AG04450 (cell line): ENCODE data around the gene DRAP1. TPM values are rescaled to one million over a fixed set of nuclear protein-coding genes. Genes with fewer than 3 reads are reported as not detected.

Source experiments
- CTCF ChIA-PET: fragments of 300-600, 350-600 bp; formaldehyde crosslinking; extraction: SDS; loops from one replicate; lab custom pipeline; 2022; ENCODE audit warnings: antibody characterized with exemption, inconsistent platforms; lab: Charles Lee
- POLR2A ChIA-PET: fragments of 350-600 bp; formaldehyde crosslinking; extraction: SDS; loops from one replicate; lab custom pipeline; 2021; ENCODE audit warnings: antibody characterized with exemption, inconsistent platforms; lab: Yijun Ruan, JAX
- DNase-seq: peaks from one replicate; pipeline ENCODE4 v3.0.0-alpha.2; 2011; ENCODE audit warnings: low read depth, low spot score
- H3K27ac ChIP-seq: one replicate; pipeline ENCODE4 v1.5.1; 2012; ENCODE audit warnings: low read depth, low read length, control low read depth
- H3K27me3 ChIP-seq: one replicate; pipeline ENCODE4 v1.6.0; 2012; ENCODE audit warnings: low read length; ENCODE audit not compliant: control insufficient read depth, insufficient read depth
- H3K4me3 ChIP-seq: 2 replicates; pipeline ENCODE4 v1.5.1; 2011; ENCODE audit warnings: mild to moderate bottlenecking, low read depth, low read length, control low read depth
- H3K9me3 ChIP-seq: 2 replicates; pipeline ENCODE4 v1.5.1; 2012; ENCODE audit warnings: low read length; ENCODE audit not compliant: control insufficient read depth, insufficient read depth
- CTCF ChIP-seq: IDR thresholded peaks from 2 replicates; pipeline ENCODE4 v1.5.1; 2011; ENCODE audit warnings: low read depth, low read length, control low read depth, inconsistent platforms
- polyA plus RNA-seq: library from polyadenylated mRNA; depleted of rRNA; stranded (reverse); fragments of >200 nt; gene quantifications from 2 replicates; pipeline ENCODE4 v1.2.3, GENCODE V29; 2011; rRNA removed

The DRAP1 gene
- polyA plus RNA-seq, 1 experiment = 130 TPM

GRCh38 chr11:65967329-65967934 is 48.2 kb downstream of the DRAP1 start:
- ChIA-PET POLR2A (no interaction called here), CTCF (interaction anchor here (1.4 to 1.6 kb wide), 3 partner anchors 25 to 83 kb away, joined by 3 to 8 read pairs (median 6); partner anchors contain the start of gene FIBP)
- TF ChIP-seq CTCF = no peak
- Histone ChIP-seq H3K4me3 (no peak overlapping the region), H3K27ac (no peak overlapping the region), H3K27me3 (no peaks in the 10 kb centered on the region), H3K9me3 (no peaks in the 10 kb centered on the region; the same call in 1 of the 2 replicates)
- DNase-seq = no peak

- Histone ChIP-seq H3K27ac (no peak overlapping the region), H3K27me3 (no peaks in the 10 kb centered on the region), H3K4me3 (no peak overlapping the region), H3K9me3 (no peaks in the 10 kb centered on the region; the same call in 1 of the 2 replicates)
- ChIA-PET CTCF (interaction anchor here (0.6 to 1.6 kb wide), 3 partner anchors 17 to 84 kb away, joined by 6 to 14 read pairs (median 8); partner anchors contain the start of gene FIBP), POLR2A (no interaction called here)
- no peak for TF ChIP-seq CTCF
- DNase-seq = no peak
Observed at GRCh38 chr11:65968600-65969482, 49.6 kb downstream of the DRAP1 start.

Other genes with a start within 250 kb of the DRAP1 start
- gene KAT5, start 207.2 kb upstream of the DRAP1 start, polyA plus RNA-seq = 22.6 and 26.1 TPM in 2 replicates
- 14.2 and 20.8 TPM in 2 replicates for gene RNASEH2C, start 198.6 kb upstream of the DRAP1 start, polyA plus RNA-seq
- gene AP5B1, start 138.4 kb upstream of the DRAP1 start, polyA plus RNA-seq = 2.6 and 3.3 TPM in 2 replicates
- gene OVOL1, start 132.4 kb upstream of the DRAP1 start, polyA plus RNA-seq = not detected in 2 replicates
- gene SNX32, start 85.5 kb upstream of the DRAP1 start, polyA plus RNA-seq = 0.30 and 0.57 TPM in 2 replicates
- gene CFL1, start 61.2 kb upstream of the DRAP1 start, polyA plus RNA-seq = 1,553 and 1,822 TPM in 2 replicates
- gene MUS81, start 59.0 kb upstream of the DRAP1 start, polyA plus RNA-seq = 23.8 and 27.5 TPM in 2 replicates
- gene EFEMP2, start 46.6 kb upstream of the DRAP1 start, polyA plus RNA-seq = 190 and 279 TPM in 2 replicates
- gene CTSW, start 39.6 kb upstream of the DRAP1 start, polyA plus RNA-seq = not detected in 2 replicates
- gene FIBP, start 31.0 kb upstream of the DRAP1 start, polyA plus RNA-seq = 126 and 160 TPM in 2 replicates
- 13.1 and 20.2 TPM in 2 replicates for gene CCDC85B, start 28.8 kb upstream of the DRAP1 start, polyA plus RNA-seq
- gene FOSL1, start 19.0 kb upstream of the DRAP1 start, polyA plus RNA-seq = 7.9 and 16.1 TPM in 2 replicates
- 32.9 and 52.2 TPM in 2 replicates for gene C11orf68, start 364 bp upstream of the DRAP1 start, polyA plus RNA-seq
- gene TSGA10IP, start 26.1 kb downstream of the DRAP1 start, polyA plus RNA-seq = not detected in 2 replicates
- gene SART1, start 42.3 kb downstream of the DRAP1 start, polyA plus RNA-seq = 14.3 and 15.7 TPM in 2 replicates
- gene EIF1AD, start 82.7 kb downstream of the DRAP1 start, polyA plus RNA-seq = 23.9 and 24.0 TPM in 2 replicates
- gene BANF1, start 83.1 kb downstream of the DRAP1 start, polyA plus RNA-seq = 225 and 227 TPM in 2 replicates
- 0.69 and 1.0 TPM in 2 replicates for gene CST6, start 92.6 kb downstream of the DRAP1 start, polyA plus RNA-seq
- 0.25 and 0.40 TPM in 2 replicates for gene CATSPER1, start 107.1 kb downstream of the DRAP1 start, polyA plus RNA-seq
- gene GAL3ST3, start 129.7 kb downstream of the DRAP1 start, polyA plus RNA-seq = 0.09 and 0.11 TPM in 2 replicates
- 88.2 and 97.1 TPM in 2 replicates for gene SF3B2, start 132.9 kb downstream of the DRAP1 start, polyA plus RNA-seq
- 27.1 and 32.5 TPM in 2 replicates for gene PACS1, start 150.8 kb downstream of the DRAP1 start, polyA plus RNA-seq